CD4-positive, alpha-beta T cell treated with Interleukin-6 at 100 ng/mL for 8 hours (primary cell): Measurements from ENCODE around the gene ABAT.
A peak's percentile ranks its signal among the peaks of the same experiment; 100 is the strongest.
"Not testable (repeated sequence)": the region's sequence is repeated elsewhere in the genome, so short reads cannot be mapped to it uniquely, and the experiment has no call there.

Source experiments
- DNase-seq: peaks from one replicate; pipeline ENCODE4 v3.0.0-alpha.2; 2020; ENCODE audit warnings: mixed read lengths, low spot score

Gene ABAT

DNA sequence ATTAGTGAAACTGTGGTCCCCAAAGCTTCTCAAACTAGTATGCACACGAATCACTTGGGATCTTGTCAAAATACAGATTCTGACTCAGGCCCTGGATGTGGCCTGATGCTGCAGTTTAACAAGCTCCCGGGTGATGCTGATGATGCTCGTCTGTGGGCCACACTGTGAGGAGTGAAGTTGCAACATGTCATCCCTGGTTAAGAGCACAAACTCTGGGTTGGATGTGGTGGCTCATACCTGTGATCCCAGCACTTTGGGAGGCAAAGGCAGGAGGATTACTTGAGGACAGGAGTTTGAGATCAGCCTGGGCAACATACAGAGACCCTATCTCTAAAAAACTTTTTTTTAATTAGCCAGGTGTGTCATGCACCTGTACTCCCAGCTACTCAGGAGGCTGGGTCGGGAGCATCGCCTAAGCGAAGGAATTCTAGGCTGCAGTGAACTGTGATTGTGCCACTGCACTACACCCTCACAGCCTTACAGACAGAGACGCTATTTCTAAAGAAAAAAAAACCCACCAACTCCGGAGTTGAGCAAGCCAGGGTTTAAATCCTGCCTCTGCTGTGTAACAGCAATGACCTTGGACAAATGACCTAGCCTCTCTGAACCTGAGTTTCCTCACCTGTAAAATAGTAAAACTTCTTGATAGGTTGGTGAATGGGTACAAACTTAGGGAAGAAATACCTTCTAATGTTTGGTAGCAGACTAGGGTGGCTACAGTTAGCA lies 24.4 kb upstream of the ABAT start:
- no peak for DNase-seq

DNA sequence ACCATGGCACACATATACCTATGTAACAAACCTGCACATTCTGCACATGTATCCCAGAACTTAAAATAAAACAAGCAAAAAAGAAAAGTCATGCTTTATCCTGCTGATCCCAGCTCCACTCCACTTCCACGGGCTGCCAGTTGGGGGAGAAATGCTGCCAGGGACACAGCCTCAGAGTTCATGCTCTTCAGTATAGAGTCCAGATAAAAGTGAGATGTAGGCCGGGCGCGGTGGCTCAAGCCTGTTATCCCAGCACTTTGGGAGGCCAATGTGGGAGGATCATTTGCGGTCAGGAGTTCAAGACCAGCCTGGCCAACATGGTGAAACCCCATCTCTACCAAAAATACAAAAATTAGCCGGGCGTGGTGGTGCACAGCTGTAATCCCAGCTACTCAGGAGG lies 22.5 kb upstream of the ABAT start:
- not testable (repeated sequence) for DNase-seq

DNA sequence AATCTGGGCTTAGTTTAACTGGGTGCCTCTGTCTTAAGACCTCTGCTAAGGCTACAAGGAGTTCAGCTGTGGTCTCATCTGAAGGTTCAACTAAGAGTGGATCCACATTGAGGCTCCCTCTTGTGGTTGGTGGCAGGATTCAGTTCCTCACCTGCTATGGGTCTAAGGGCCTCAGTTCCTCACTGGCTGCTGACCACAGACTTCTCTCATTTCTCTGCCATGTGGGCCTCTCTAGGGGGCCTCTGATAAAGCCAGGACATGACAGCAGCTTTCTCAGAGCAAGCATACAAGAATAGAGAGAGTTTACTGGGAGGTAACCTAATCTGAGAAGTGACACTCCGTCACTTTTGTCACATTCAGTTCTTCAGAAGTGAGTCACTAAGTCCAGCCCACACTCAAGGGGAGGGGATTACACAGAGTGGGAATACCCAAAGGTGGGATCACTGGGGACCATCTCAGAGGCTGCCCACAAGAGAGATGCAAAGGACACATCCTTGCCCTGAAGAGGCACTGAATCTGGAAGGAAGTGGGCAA lies 19.2 kb upstream of the ABAT start:
- no peak for DNase-seq

DNA sequence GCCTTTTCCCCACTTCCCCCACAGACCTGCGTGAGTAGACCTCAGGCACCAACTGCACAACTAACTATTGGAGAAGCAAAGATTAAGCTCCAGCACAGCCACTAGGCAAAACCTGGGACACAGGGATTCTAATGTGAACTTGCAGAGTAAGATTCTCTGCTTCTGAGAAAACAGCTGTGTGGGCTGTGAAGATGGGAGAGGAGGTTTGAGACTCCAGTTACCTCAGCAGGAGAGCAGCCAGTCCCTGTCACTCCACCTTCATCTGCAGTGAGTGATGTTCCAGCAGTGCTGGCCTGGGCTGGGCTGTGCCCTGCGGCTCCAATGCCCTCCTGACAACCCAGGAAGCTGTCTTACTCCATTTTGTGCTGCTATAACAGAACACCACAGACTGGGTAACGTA lies 18.0 kb upstream of the ABAT start:
- DNase-seq, result no peak

DNA sequence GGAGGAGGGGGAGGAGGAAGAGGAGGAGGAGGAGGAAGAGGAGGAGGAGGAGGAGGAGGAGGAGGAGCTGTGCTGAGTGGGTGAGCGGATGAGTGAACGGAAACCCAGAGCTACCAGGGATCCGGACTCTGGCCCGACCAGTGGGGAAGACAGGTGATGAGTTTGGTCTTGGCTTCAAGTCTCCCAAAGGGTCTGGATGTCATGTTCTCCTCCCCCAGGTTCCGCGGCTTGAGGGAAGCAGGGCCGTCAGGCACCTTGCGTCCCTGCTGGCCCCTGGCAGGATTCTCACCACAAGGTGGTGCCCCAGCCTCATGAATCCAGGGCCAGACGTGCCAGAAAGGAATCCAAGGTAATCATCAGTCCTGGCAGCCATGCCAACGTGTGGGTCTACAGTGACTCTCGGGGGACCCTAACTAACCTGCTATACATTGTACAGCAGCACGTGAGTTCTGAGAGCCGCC lies 13.5 kb upstream of the ABAT start:
- peak; percentile 47 for DNase-seq

DNA sequence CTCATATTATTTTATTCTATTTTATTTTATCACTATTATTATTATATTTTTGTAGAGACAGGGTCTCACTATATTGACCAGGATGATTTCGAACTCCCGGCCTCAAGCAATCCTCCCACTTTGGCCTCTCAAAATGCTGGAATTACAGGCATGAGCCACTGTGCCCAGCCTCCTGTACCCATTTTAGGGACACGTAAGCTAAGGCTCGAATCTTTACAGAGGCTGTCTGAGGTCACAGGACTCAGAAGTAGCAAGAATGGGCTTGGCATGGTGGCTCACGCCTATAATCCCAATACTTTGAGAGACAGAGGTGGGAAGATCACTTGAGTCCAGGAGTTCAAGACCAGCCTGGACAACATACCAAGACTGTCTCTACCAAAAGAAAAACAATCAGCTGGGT lies 12.7 kb upstream of the ABAT start:
- DNase-seq, result no peak

DNA sequence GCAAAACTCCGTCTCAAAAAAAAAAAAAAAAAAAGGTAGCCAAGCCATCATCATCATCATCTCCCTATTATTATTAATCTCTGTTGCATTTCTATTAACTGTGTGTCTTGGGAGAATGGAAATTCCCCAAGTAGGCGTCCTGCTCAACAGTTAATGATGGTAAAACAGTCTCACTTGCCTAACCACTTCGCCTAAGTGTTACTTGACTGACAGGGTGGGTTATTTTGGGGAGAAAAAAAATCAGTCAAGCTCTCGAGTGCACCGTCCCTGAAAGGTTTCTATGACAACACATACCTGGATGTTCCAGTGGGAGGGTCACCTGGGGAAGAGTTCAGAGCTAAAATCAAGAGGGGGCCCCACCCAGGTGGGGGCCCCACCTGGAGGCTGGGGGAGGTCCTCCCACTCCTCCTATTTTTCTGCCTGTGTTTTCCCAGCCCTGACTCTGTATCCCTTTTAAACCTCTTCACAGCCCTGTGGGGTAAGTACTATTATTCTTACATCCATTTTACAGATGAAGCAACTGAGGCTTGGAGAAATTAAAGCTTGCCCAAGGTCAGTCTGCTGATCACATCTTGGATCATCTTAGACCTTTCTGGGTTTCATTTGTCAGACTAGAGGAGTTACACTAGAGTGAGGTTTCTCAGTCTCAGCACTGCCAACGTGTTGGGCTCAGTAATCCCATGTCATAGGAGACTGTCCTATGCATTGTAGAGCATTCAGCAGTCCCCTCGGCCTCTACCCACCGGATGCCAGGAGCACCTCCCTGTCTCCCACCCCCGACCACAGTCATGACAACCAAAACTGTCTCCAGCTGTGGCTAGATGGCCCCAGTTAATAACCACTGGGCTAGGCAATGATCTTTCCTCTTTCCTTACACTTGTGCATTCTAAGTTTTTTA lies 11.0 kb upstream of the ABAT start:
- DNase-seq, result no peak

DNA sequence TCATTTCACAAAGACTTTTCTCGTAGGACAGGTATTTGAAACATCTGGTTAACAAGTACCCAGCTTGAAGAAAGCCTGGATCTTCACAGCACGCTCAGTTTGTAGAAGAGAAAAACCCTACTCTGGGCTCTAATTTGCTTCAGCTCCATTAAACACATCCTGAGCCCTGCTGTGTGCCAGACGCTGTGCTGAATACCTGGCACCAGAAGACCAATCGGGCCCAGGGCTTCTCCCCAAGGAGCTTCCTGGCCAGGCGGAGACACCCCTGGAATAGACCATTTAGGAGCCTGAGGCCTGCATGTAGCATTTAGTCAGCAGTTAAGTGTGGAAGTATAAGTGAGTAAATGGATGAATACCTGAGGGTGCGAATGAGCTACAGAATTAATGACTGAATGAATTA lies 8.9 kb upstream of the ABAT start:
- DNase-seq, result no peak

DNA sequence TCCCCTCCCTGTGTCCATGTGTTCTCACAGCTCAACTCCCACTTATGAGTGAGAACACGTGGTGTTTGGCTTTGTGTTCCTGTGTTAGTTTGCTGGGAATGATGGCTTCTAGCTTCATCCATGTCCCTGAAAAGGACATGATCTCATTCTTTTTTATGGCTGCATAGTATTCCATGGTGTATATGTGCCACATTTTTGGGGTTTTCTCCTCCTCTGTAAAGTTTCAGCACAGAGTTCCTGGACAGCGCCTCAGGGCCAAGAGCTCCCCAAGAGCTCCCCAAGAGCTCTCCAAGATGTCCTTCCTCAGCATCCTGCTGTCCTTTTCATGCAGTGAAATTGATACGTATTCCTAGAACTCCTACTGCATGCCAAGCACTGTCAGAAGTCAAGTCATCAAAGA lies 6.9 kb upstream of the ABAT start:
- no peak for DNase-seq

DNA sequence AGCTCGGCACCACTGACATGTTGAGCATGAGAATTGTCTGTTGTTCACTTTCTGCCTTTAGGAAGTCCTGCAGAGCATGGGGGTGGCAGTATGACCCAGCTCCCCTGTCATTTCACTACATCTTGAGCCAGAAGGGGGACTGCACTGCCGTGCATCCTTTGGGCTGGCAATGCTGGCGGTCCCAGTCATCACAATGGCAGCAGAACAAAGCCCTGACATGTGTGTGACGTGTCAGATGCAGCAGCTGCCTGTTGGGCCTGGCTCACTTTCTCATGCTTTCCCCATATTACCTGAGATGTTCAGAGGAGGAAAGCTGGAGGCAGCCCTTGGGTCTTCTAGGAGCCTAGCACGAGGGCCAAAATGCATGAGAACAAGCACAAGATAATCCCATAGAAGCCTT lies 6.3 kb upstream of the ABAT start:
- DNase-seq, result no peak

DNA sequence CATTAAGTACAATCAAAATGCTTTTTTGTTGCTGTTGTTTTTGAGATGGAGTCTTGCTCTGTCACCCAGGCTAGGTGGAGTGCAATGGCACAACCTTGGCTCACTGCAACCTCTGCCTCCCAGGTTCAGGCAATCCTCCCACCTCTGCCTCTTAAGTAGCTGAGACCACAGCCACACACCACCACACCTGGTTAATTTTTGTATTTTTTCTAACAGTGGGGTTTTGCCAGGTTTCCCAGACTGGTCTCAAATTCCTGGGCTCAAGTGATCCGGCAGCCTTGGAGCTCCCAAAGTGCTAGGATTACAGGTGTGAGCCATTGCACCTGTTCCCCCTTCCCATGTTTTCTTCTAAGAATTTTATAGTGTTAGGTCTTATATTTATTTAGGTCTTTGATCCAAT lies 4.9 kb upstream of the ABAT start:
- no peak for DNase-seq

DNA sequence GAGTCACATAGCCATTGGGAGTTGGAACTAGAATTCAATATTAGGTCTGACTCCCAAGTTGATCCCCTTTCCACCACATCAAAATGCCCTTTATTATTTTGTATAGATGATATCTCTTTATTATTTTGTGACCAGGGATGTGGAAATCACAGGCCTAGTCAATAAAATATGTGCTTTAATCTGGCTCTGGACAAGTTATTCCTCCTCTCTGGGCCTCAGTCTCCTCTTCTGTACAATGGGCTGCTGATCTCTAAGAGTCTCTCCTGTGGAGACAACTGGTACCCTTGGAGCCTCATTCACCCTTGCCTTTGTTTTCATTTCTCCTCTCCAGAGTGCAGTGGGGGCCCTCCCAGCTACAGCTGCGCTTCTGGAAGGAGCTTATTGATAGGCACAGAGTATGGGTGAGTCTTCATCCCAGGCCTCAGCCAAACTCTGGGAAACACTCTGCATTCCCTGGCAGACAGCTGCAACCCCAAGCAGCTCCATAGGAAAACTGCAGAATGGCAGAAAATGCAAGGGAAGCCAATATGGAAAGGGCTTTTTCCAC lies 4.3 kb upstream of the ABAT start:
- DNase-seq, result no peak

DNA sequence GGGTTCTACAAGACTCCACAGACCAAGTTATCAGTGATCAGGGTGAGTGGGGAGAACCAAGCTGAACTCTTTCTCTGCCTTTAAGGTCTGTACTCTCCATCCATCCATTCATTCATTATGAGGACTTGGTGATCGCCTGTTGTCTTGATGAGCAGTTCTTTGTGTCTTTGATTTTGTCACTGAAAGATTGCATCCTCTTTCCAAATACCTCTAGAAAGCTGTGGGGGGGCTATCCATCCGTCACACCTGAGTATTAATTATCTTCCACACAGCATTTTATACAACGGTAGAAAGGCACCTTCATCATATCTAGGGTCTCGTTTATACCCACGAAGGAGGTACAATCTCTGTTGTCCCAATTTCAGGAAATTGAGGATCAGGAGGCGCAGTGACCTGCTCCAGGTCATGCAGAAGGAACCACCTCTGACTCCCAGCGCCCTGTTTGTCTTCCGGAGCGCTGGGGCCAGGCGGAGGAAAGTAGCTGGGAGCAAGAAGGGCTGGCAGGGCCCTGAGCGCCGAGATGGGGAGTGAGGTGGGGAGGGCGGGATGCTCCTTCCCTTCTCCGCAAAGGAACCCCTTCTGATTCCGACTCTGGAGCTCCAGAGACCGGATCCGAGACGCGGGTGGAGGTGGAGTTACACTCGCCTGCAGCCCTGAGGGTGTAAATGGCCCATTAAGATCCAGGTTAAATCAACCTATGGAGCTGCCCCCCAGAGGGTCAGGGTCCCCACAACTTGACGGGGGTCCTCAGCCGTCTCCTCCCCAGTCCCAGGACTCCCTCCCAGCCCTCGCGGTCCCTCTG lies 605 bp upstream of the ABAT start:
- no peak for DNase-seq

DNA sequence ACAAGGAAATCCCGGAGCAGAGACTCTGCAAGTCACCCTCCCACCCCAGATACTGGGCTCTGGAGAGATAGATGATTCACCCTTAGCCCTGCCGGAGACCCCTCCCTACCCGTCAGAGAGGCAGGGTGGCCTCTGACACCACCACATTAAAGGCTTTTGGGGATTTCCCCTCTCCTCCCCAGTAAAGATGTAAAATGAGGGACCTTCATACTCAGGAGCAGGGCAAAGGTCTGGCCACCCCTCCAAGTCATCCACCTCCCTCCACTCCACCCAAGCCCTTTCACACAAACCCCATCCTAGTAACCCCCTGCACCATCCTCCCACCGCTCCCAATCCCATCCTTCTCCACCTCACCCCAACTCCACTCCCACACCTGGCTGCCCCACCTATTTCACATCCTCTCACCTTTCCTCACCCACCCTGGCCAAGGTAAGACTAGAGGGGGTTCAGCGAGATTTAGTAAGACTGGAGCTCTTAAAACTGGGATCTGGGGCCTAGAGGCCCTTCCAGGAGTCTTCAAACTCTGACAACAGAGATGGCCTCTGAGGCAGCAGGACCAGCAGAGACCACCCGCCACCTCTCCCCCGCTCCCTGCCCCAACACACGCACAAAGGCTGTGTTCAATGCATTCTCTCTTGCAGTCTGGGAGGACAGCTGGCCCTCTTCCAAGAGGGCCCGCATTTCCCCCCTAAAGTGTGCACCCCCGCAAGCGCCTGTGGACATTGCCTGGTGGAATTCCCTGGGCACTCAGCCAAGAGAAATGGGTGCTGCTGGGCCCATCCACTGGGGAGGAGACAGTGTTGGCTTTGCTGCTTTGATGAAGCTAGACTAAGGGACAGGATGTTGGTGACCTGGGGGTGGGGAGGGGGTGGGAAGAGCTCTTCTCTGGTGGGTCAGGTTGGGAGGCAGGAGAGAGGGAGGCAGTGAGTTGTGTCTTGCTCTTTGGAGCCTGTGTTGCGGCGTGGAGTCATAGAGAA lies 1.1 kb downstream of the ABAT start:
- peak; percentile 55 for DNase-seq

DNA sequence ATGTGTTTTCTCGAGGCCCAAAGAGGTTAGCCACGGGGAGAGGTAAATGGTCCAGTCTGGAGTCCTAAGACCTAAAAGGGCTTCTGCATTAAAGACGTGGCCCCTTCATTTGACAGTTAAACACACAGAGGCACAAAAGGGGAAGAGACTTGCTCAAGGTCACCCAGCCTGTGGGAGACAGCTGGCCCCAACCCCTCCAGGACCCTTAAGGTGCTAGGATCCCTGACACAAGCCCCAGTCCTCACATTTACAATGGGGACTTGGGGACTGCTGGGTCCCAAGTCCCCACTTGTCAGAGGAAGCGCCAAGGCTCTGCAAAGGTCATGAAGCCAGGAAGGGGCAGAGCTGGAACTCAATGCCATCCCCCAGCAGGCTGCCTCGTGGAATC lies 1.7 kb downstream of the ABAT start:
- DNase-seq, result no peak

DNA sequence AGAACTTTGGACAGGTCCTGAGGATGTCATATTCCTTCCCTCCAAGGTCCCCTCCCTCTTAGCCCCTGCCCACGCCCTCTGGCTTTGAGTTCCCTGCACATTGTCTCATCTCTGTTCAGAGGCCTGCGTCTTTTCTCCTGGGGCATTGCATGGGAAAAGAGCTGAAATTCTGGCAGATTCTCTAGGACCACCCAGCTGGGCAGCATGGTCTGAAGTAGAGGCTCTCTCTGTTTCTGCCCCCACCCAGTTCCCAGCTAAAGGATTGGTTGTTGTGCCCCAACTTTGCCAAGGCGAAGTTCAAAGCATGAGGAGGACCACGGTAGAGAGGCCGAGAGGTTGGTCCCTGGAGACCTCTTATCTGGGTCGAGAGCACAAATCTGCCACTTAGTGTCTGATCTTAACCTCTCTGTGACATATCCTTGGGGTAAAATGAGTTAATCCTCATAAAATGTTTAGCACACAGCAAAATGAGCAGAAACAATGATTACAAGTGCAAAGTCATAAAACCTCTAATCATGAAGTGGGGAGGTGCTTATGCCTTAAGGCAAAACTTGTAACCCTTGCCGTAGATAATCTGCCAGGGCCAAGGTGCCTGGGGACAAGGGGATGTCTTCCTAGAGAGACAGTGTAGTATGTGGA lies 2.4 kb downstream of the ABAT start:
- DNase-seq, result no peak

DNA sequence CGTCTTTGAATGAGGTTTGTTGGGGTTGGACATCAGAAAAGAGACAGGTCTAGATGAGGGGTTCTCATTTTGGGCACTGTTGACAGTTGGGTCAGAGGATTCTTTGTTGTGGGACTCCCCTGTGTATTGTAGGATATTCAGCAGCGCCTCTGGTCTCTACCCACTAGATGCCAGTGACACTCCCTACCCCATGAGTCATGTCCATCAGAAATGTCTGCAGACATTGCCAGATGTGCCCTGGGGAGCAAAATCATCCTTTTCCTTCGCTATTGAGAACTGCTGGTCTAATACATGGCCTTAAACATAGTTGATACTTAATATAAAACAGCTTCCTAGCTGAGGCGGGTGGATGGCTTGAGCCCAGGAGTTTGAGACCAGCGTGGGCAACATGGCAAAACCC lies 3.1 kb downstream of the ABAT start:
- no peak for DNase-seq

DNA sequence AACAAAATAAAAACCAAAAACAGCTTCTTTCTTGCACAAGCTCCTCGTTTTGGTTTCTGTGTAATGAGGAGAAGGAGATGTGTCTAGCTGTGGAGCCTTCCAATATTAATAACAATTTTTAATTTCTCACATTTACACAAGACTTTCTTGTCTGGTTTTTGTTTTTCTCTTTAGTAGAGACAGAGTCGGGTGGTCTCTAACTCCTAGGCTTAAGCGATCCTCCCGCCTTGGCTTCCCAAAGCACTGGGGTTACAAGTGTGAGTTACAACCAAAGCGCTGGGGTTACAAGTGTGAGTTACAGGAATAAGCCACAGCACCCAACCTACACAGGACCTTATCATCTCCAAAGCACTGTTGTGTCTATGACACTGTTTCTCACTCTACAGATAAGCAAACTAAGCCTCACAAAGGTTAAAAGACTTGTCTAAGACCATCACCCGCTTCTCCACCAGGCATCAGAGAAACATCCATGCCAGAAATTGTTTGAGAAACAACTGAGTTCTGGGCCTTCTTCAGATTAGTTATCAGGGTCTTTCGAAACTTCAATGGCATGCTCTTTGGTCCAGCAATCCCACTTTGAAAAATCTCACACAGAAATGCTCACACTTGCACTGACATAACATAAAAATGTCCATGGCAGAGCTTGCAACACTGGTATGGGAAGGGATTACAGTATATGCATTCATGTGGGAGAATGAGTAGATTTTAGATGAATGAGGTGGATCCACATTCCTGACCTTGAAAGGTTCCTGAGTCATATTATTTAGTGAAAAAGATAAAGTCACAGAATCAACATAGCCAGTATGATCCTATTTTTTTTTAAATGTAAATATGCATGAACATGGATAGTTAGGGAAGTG lies 3.9 kb downstream of the ABAT start:
- no peak for DNase-seq

DNA sequence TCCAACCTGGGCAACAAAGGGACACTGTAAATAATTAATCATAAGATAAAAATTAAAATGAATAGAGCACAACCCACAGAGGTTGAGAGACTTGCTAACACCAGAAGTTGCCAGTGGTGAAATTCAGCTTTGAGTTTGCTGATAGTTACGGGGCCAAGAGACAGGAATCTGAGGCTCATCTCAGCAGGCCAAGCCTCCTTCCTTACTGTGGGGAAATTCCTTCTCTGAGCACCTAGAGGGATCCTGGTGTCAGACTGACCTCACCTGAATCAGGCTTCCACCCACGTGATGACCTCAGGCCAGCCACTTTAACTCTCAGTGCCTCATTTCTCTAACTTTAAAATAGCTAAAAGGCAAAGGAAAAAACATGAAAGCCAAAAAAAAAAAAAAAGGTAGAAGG lies 4.7 kb downstream of the ABAT start:
- DNase-seq, result no peak
